Neural cell (in vitro differentiated cells): ENCODE data around the gene STRBP. TPM values are rescaled to one million over a fixed set of nuclear protein-coding genes. Genes with fewer than 3 reads are reported as not detected.

ENCODE experiments used
- H2AFZ ChIP-seq: fragments of 200-600, 300-800 bp; sonication (generic), shearing (Covaris generic); 2 replicates; pipeline ENCODE4 v1.6.0; 2014; ENCODE audit warnings: low read depth, mild to moderate bottlenecking, antibody characterized with exemption, low read length, moderate library complexity
- H3F3A ChIP-seq: fragments of 200-600 bp; shearing (Covaris generic); 2 replicates; pipeline ENCODE4 v1.6.1; 2016; ENCODE audit warnings: mild to moderate bottlenecking, moderate library complexity, mixed read lengths, antibody characterized with exemption, low read length; ENCODE audit not compliant: insufficient read depth, poor library complexity, severe bottlenecking
- H3K27ac ChIP-seq: fragments of 200-600, 300-800 bp; sonication (generic), shearing (Covaris generic); 2 replicates; pipeline ENCODE4 v1.5.1; 2014; ENCODE audit warnings: mild to moderate bottlenecking, low read length, moderate library complexity
- H3K27me3 ChIP-seq: fragments of 300-800, 200-600 bp; sonication (generic), shearing (Covaris generic); 2 replicates; pipeline ENCODE4 v1.6.0; 2014; ENCODE audit warnings: mild to moderate bottlenecking, low read depth, low read length, moderate library complexity; ENCODE audit not compliant: insufficient read depth
- H3K36me3 ChIP-seq: fragments of 300-800, 200-600 bp; sonication (generic), shearing (Covaris generic); 2 replicates; pipeline ENCODE4 v1.5.1; 2014; ENCODE audit warnings: mild to moderate bottlenecking, antibody characterized with exemption, low read length, moderate library complexity; ENCODE audit not compliant: insufficient read depth
- H3K4me2 ChIP-seq: fragments of 300-800, 200-600 bp; sonication (generic), shearing (Covaris generic); 2 replicates; pipeline ENCODE4 v1.6.0; 2014; ENCODE audit warnings: mild to moderate bottlenecking, low read length
- H3K4me3 ChIP-seq: fragments of 300-800, 200-600 bp; sonication (generic), shearing (Covaris generic); 2 replicates; pipeline ENCODE4 v1.5.1; 2014; ENCODE audit warnings: mild to moderate bottlenecking, low read length, moderate library complexity
- H3K79me2 ChIP-seq: fragments of 200-600 bp; shearing (Covaris generic); replicated peaks from 2 replicates; pipeline ENCODE4 v1.6.0; 2014; ENCODE audit warnings: mild to moderate bottlenecking, low read length, moderate library complexity; ENCODE audit not compliant: insufficient read depth
- H3K9ac ChIP-seq: fragments of 300-800, 200-600 bp; sonication (generic), shearing (Covaris generic); 2 replicates; pipeline ENCODE4 v1.6.1; 2016; ENCODE audit warnings: mild to moderate bottlenecking, low read length, mixed read lengths
- H3K9me2 ChIP-seq: fragments of 200-600 bp; shearing (Covaris generic); 2 replicates; pipeline ENCODE4 v1.6.1; 2016; ENCODE audit warnings: mild to moderate bottlenecking, low read length, mixed read lengths; ENCODE audit not compliant: insufficient read depth
- H3K9me3 ChIP-seq: fragments of 200-600, 300-800 bp; sonication (generic), shearing (Covaris generic); 2 replicates; pipeline ENCODE4 v1.6.1; 2016; ENCODE audit warnings: mild to moderate bottlenecking, mixed run types, low read length, moderate library complexity, mixed read lengths
- H4K20me1 ChIP-seq: fragments of 200-600 bp; shearing (Covaris generic); 2 replicates; pipeline ENCODE4 v1.6.1; 2016; ENCODE audit warnings: mild to moderate bottlenecking, mixed run types; ENCODE audit not compliant: insufficient read depth
- EP300 ChIP-seq: fragments of 450-650 bp; conservative IDR thresholded peaks from 2 replicates; pipeline ENCODE4 v1.6.1; 2014; ENCODE audit warnings: antibody characterized with exemption, mild to moderate bottlenecking, moderate library complexity; ENCODE audit not compliant: poor library complexity, severe bottlenecking
- EZH2 ChIP-seq: fragments of 200-600, 300-800 bp; shearing (Covaris generic), sonication (generic); IDR thresholded peaks from 2 replicates; pipeline ENCODE4 v1.6.1; 2014; ENCODE audit warnings: antibody characterized with exemption, low read length, borderline replicate concordance, mild to moderate bottlenecking; ENCODE audit not compliant: insufficient read depth, poor library complexity, severe bottlenecking
- MXI1 ChIP-seq: fragments of 450-650 bp; conservative IDR thresholded peaks from 2 replicates; pipeline ENCODE4 v1.6.1; 2014; ENCODE audit warnings: antibody characterized with exemption, mild to moderate bottlenecking; ENCODE audit not compliant: poor library complexity, severe bottlenecking
- POLR2AphosphoS5 ChIP-seq: IDR thresholded peaks from 2 replicates; pipeline ENCODE4 v1.6.1; 2012
- RAD21 ChIP-seq: fragments of 450-650 bp; conservative IDR thresholded peaks from 2 replicates; pipeline ENCODE4 v1.6.1; 2014; ENCODE audit warnings: antibody characterized with exemption, mild to moderate bottlenecking, moderate library complexity
- SMC3 ChIP-seq: fragments of 450-650 bp; conservative IDR thresholded peaks from 2 replicates; pipeline ENCODE4 v1.6.1; 2014; ENCODE audit warnings: antibody characterized with exemption, mild to moderate bottlenecking, moderate library complexity; ENCODE audit not compliant: poor library complexity
- TAF1 ChIP-seq: IDR thresholded peaks from 2 replicates; pipeline ENCODE4 v1.6.1; 2012; ENCODE audit warnings: low read depth
- polyA plus RNA-seq: library from polyadenylated mRNA; depleted of rRNA; stranded (reverse); fragments of >200 nt; gene quantifications from 2 replicates; pipeline ENCODE4 v1.2.3, GENCODE V29; 2014
- TF ChIP-seq, protein P1 (sequence below): IDR thresholded peaks from 2 replicates; pipeline ENCODE4 v1.6.1; 2012; ENCODE audit warnings: borderline replicate concordance
- TF ChIP-seq, protein P2 (sequence below): fragments of 450-650 bp; IDR thresholded peaks from 2 replicates; pipeline ENCODE4 v1.5.1; 2014; ENCODE audit warnings: antibody characterized with exemption, mild to moderate bottlenecking, moderate library complexity; ENCODE audit not compliant: poor library complexity, severe bottlenecking

STRBP gene
- polyA plus RNA-seq, 1 donor from 2014 or later: 64.6 TPM

DNA sequence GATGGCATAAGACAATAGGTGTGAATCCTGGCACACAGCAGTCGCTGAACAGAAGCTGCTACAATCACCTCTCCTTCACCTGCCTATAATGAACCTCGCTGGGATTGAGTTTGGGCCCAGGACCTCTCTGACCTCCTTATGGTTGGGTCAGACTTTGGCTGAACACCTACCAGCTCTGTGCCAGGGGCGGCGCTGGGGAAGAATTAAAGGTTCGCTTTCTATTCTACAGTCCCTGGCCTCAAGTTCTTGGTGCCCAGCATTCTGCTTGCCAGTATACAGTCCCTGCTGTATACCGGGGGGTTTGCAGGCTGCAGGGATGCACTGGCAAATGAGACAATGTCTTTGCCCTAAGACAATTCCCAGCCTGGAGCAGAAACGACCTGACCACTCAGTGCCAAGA, 895 bp upstream of the STRBP start:
- no peak overlapping the region for H3K4me2 ChIP-seq
- TF ChIP-seq MXI1: no peak
- no peak for TF ChIP-seq POLR2AphosphoS5
- TF ChIP-seq SMC3: no peak
- TF ChIP-seq, protein P1, sequence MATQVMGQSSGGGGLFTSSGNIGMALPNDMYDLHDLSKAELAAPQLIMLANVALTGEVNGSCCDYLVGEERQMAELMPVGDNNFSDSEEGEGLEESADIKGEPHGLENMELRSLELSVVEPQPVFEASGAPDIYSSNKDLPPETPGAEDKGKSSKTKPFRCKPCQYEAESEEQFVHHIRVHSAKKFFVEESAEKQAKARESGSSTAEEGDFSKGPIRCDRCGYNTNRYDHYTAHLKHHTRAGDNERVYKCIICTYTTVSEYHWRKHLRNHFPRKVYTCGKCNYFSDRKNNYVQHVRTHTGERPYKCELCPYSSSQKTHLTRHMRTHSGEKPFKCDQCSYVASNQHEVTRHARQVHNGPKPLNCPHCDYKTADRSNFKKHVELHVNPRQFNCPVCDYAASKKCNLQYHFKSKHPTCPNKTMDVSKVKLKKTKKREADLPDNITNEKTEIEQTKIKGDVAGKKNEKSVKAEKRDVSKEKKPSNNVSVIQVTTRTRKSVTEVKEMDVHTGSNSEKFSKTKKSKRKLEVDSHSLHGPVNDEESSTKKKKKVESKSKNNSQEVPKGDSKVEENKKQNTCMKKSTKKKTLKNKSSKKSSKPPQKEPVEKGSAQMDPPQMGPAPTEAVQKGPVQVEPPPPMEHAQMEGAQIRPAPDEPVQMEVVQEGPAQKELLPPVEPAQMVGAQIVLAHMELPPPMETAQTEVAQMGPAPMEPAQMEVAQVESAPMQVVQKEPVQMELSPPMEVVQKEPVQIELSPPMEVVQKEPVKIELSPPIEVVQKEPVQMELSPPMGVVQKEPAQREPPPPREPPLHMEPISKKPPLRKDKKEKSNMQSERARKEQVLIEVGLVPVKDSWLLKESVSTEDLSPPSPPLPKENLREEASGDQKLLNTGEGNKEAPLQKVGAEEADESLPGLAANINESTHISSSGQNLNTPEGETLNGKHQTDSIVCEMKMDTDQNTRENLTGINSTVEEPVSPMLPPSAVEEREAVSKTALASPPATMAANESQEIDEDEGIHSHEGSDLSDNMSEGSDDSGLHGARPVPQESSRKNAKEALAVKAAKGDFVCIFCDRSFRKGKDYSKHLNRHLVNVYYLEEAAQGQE: no peak
- TF ChIP-seq EZH2: no peak
- no peak for TF ChIP-seq EP300
- no peak for TF ChIP-seq RAD21
- H3K9me2 ChIP-seq: no peaks in the 10 kb centered on the region
- no peaks in the 10 kb centered on the region for H3K9me3 ChIP-seq
- peak overlapping the region; percentile 46 for H2AFZ ChIP-seq
- no peaks in the 10 kb centered on the region for H3K36me3 ChIP-seq
- H3K27ac ChIP-seq: peak overlapping the region; percentile 69
- H3F3A ChIP-seq: no peaks in the 10 kb centered on the region
- no peaks in the 10 kb centered on the region for H3K27me3 ChIP-seq
- H4K20me1 ChIP-seq: peaks cover 7% of the 10 kb centered on the region
- H3K79me2 ChIP-seq: peaks cover 31% of the 10 kb centered on the region
- peak overlapping the region; percentile 74 for H3K4me3 ChIP-seq
- H3K9ac ChIP-seq: peak overlapping the region; percentile 65

DNA sequence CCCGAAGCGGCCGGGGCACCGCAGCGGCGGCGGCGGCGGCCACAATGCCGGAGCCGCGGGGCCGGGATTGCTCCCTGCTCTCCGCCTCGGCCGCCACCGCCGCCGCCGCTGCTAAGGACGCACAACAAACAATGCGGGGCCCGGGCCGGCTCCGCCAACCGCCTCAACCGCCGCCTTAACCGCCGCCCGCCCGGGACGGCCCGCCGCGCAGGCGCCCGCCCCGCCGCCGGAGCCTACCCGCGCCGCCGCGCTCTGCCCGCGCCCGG, 254 bp downstream of the STRBP start:
- H3K27me3 ChIP-seq: no peaks in the 10 kb centered on the region
- peak overlapping the region; percentile 88 for H3K9ac ChIP-seq
- no peak for TF ChIP-seq RAD21
- TF ChIP-seq EP300: no peak
- no peak for TF ChIP-seq SMC3
- no peak for TF ChIP-seq POLR2AphosphoS5
- no peak for TF ChIP-seq TAF1
- TF ChIP-seq, protein P1: no peak
- TF ChIP-seq, protein P2, sequence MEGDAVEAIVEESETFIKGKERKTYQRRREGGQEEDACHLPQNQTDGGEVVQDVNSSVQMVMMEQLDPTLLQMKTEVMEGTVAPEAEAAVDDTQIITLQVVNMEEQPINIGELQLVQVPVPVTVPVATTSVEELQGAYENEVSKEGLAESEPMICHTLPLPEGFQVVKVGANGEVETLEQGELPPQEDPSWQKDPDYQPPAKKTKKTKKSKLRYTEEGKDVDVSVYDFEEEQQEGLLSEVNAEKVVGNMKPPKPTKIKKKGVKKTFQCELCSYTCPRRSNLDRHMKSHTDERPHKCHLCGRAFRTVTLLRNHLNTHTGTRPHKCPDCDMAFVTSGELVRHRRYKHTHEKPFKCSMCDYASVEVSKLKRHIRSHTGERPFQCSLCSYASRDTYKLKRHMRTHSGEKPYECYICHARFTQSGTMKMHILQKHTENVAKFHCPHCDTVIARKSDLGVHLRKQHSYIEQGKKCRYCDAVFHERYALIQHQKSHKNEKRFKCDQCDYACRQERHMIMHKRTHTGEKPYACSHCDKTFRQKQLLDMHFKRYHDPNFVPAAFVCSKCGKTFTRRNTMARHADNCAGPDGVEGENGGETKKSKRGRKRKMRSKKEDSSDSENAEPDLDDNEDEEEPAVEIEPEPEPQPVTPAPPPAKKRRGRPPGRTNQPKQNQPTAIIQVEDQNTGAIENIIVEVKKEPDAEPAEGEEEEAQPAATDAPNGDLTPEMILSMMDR: no peak
- TF ChIP-seq MXI1: no peak
- no peak for TF ChIP-seq EZH2
- H3K36me3 ChIP-seq: no peaks in the 10 kb centered on the region
- H3K9me2 ChIP-seq: no peaks in the 10 kb centered on the region
- peak overlapping the region; percentile 85 for H3K4me3 ChIP-seq
- no peaks in the 10 kb centered on the region for H3K9me3 ChIP-seq
- peaks cover 7% of the 10 kb centered on the region for H4K20me1 ChIP-seq
- H3K4me2 ChIP-seq: no peak overlapping the region
- peak overlapping the region; percentile 33 for H2AFZ ChIP-seq
- H3F3A ChIP-seq: no peaks in the 10 kb centered on the region
- peak overlapping the region; percentile 78 for H3K27ac ChIP-seq
- H3K79me2 ChIP-seq: peaks cover 40% of the 10 kb centered on the region
